KMS-11 (cell line): ENCODE data around the gene ANXA11.

ENCODE experiments used
- H2AFZ ChIP-seq: fragments of 200-600 bp; sonication (generic); 2 replicates; pipeline ENCODE4 v1.6.1; 2016; ENCODE audit warnings: antibody characterized with exemption, mixed run types, low read depth
- H3K27ac ChIP-seq: fragments of 200-600 bp; sonication (generic); 2 replicates; pipeline ENCODE4 v1.6.1; 2016; ENCODE audit warnings: mild to moderate bottlenecking, mixed run types
- H3K27me3 ChIP-seq: fragments of 200-600 bp; sonication (generic); 2 replicates; pipeline ENCODE4 v1.6.1; 2017; ENCODE audit warnings: mild to moderate bottlenecking, low read depth, mixed run types, moderate library complexity; ENCODE audit not compliant: insufficient read depth
- H3K36me3 ChIP-seq: fragments of 200-600 bp; sonication (generic); 2 replicates; pipeline ENCODE4 v1.6.1; 2017; ENCODE audit warnings: mild to moderate bottlenecking, mixed run types; ENCODE audit not compliant: insufficient read depth
- H3K4me1 ChIP-seq: fragments of 200-600 bp; sonication (generic); 2 replicates; pipeline ENCODE4 v1.6.1; 2016; ENCODE audit warnings: mild to moderate bottlenecking, low read depth, mixed run types; ENCODE audit not compliant: poor library complexity, severe bottlenecking
- H3K4me2 ChIP-seq: fragments of 200-600 bp; sonication (generic); 2 replicates; pipeline ENCODE4 v1.7.0; 2016; ENCODE audit warnings: mild to moderate bottlenecking, mixed run types
- H3K4me3 ChIP-seq: fragments of 200-600 bp; sonication (generic); IDR thresholded peaks from 2 replicates; pipeline ENCODE4 v1.6.1; 2017; ENCODE audit warnings: low read depth, low read length, mixed read lengths; ENCODE audit not compliant: insufficient read depth
- H3K79me2 ChIP-seq: fragments of 200-600 bp; sonication (generic); 2 replicates; pipeline ENCODE4 v1.6.1; 2016; ENCODE audit warnings: low read depth, mixed run types; ENCODE audit not compliant: insufficient read depth
- H3K9ac ChIP-seq: fragments of 200-600 bp; sonication (generic); 2 replicates; pipeline ENCODE4 v1.6.1; 2016; ENCODE audit warnings: mild to moderate bottlenecking, mixed run types
- H4K20me1 ChIP-seq: fragments of 200-600 bp; sonication (generic); 2 replicates; pipeline ENCODE4 v1.6.1; 2016; ENCODE audit warnings: mild to moderate bottlenecking, mixed run types; ENCODE audit not compliant: insufficient read depth
- CTCF ChIP-seq: fragments of 200-600 bp; sonication (generic); conservative IDR thresholded peaks from 2 replicates; pipeline ENCODE4 v1.6.1; 2017; ENCODE audit warnings: low read depth, mild to moderate bottlenecking, antibody characterized with exemption, low read length, moderate library complexity, mixed read lengths

ANXA11 gene

GRCh38 chr10:80176526-80176925 lies 28.8 kb downstream of the ANXA11 start:
- Histone ChIP-seq H3K4me2 (no peak overlapping the region), H3K36me3 (no peaks in the 10 kb centered on the region), H3K9ac (no peak overlapping the region), H3K4me1 (no peaks in the 10 kb centered on the region), H3K4me3 (no peak overlapping the region), H3K27ac (no peak overlapping the region), H3K27me3 (no peaks in the 10 kb centered on the region), H3K79me2 (no peaks in the 10 kb centered on the region), H4K20me1 (no peaks in the 10 kb centered on the region), H2AFZ (no peak overlapping the region)
- TF ChIP-seq CTCF = no peak

GRCh38 chr10:80174641-80175395 lies 30.5 kb downstream of the ANXA11 start:
- H4K20me1 ChIP-seq = no peaks in the 10 kb centered on the region
- H3K4me3 ChIP-seq = no peak overlapping the region
- no peaks in the 10 kb centered on the region for H3K27me3 ChIP-seq
- H3K4me1 ChIP-seq = no peaks in the 10 kb centered on the region
- no peaks in the 10 kb centered on the region for H3K79me2 ChIP-seq
- H3K4me2 ChIP-seq = no peak overlapping the region
- no peak for TF ChIP-seq CTCF
- no peak overlapping the region for H3K27ac ChIP-seq
- H2AFZ ChIP-seq = no peak overlapping the region
- H3K9ac ChIP-seq = no peak overlapping the region
- no peaks in the 10 kb centered on the region for H3K36me3 ChIP-seq

GRCh38 chr10:80173466-80173865 lies 31.9 kb downstream of the ANXA11 start:
- no peak for TF ChIP-seq CTCF
- no peaks in the 10 kb centered on the region for H3K79me2 ChIP-seq
- no peak overlapping the region for H3K9ac ChIP-seq
- H3K27me3 ChIP-seq = no peaks in the 10 kb centered on the region
- H2AFZ ChIP-seq = no peak overlapping the region
- H3K4me2 ChIP-seq = no peak overlapping the region
- H4K20me1 ChIP-seq = no peaks in the 10 kb centered on the region
- no peaks in the 10 kb centered on the region for H3K36me3 ChIP-seq
- no peak overlapping the region for H3K27ac ChIP-seq
- H3K4me3 ChIP-seq = no peak overlapping the region
- H3K4me1 ChIP-seq = no peaks in the 10 kb centered on the region

GRCh38 chr10:80172896-80173295 lies 32.4 kb downstream of the ANXA11 start:
- H3K36me3 ChIP-seq = no peaks in the 10 kb centered on the region
- no peak overlapping the region for H3K27ac ChIP-seq
- no peaks in the 10 kb centered on the region for H3K4me1 ChIP-seq
- H3K4me2 ChIP-seq = no peak overlapping the region
- no peaks in the 10 kb centered on the region for H3K27me3 ChIP-seq
- no peak for TF ChIP-seq CTCF
- H3K4me3 ChIP-seq = no peak overlapping the region
- H3K9ac ChIP-seq = no peak overlapping the region
- H4K20me1 ChIP-seq = no peaks in the 10 kb centered on the region
- no peaks in the 10 kb centered on the region for H3K79me2 ChIP-seq
- no peak overlapping the region for H2AFZ ChIP-seq
